ENCODE measurements around the gene PDE4D. TPM values are rescaled to one million over a fixed set of nuclear protein-coding genes. Genes with fewer than 3 reads are reported as not detected.
A peak's percentile ranks its signal among the peaks of the same experiment; 100 is the strongest.

The PDE4D gene
- total RNA-seq, 1 experiment from 2014 or later = 3.3 TPM

DNA sequence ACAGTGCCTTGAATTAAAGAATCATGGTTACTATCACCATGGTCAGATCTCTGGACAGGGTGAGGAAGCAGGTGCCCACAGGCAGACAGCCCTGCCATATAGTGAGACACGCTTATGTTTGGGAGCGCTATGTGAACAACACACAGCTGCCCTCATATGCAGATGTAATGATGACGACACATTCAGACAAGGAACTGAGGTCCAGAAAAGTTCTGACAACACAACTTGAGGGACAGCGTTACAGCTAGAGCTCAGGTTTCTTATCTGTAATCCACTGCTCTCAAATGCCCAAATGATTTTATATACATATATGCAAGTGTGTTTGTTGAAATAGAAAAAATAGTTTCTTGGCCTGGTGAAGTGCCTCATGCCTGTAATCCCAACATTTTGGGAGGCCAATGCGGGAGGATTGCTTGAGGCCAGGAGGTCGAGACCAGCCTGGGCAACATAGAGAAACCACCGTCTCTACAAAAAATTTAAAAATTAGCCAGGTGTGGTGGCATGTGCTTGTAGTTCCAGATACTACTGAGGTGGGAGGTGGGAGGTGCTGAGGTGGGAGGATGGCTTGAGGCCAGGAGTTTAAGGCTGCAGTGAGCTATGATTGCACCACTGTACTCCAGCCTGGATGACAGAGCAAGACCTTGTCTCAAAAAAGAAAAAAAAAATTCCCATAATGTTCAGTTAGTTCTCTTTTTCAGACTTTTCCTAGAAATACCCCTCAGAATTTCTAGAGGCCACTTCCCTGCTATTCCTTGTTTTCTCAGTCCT is 887.4 kb downstream of the PDE4D start:
- Mint-ChIP-seq H3K36me3 (peaks cover under 1% of the 10 kb centered on the region; the same call in 1 of the 2 replicates), H3K9me3 (peaks cover 3% of the 10 kb centered on the region), H3K4me1 (peaks cover 39% of the 10 kb centered on the region), H3K27me3 (ENCODE audit: low read depth) (peaks cover 5% of the 10 kb centered on the region), H3K27ac (no peak overlapping the region), H3K4me3 (no peak overlapping the region)
- ChIA-PET POLR2A (no interaction called here), CTCF (interaction anchor here (1.0 to 4.0 kb wide), 3 partner anchors 112 to 120 kb away, joined by 4 to 26 read pairs (median 5); no protein-coding TSS in a partner anchor)
- no peak for DNase-seq (ENCODE audit: low spot score)
- TF ChIP-seq, protein P1, sequence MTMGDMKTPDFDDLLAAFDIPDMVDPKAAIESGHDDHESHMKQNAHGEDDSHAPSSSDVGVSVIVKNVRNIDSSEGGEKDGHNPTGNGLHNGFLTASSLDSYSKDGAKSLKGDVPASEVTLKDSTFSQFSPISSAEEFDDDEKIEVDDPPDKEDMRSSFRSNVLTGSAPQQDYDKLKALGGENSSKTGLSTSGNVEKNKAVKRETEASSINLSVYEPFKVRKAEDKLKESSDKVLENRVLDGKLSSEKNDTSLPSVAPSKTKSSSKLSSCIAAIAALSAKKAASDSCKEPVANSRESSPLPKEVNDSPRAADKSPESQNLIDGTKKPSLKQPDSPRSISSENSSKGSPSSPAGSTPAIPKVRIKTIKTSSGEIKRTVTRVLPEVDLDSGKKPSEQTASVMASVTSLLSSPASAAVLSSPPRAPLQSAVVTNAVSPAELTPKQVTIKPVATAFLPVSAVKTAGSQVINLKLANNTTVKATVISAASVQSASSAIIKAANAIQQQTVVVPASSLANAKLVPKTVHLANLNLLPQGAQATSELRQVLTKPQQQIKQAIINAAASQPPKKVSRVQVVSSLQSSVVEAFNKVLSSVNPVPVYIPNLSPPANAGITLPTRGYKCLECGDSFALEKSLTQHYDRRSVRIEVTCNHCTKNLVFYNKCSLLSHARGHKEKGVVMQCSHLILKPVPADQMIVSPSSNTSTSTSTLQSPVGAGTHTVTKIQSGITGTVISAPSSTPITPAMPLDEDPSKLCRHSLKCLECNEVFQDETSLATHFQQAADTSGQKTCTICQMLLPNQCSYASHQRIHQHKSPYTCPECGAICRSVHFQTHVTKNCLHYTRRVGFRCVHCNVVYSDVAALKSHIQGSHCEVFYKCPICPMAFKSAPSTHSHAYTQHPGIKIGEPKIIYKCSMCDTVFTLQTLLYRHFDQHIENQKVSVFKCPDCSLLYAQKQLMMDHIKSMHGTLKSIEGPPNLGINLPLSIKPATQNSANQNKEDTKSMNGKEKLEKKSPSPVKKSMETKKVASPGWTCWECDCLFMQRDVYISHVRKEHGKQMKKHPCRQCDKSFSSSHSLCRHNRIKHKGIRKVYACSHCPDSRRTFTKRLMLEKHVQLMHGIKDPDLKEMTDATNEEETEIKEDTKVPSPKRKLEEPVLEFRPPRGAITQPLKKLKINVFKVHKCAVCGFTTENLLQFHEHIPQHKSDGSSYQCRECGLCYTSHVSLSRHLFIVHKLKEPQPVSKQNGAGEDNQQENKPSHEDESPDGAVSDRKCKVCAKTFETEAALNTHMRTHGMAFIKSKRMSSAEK (CRISPR knock-in tag; IDR thresholded peaks at IDR 0.05; ENCODE audit: borderline replicate concordance) = no peak
- TF ChIP-seq TEAD1 (CRISPR knock-in tag; IDR thresholded peaks at IDR 0.05) (no peak), GRHL2 (CRISPR knock-in tag; IDR thresholded peaks at IDR 0.05; ENCODE audit: insufficient replicate concordance, severe bottlenecking) (no peak), JUN (CRISPR knock-in tag; IDR thresholded peaks at IDR 0.05) (no peak), NR2C2 (CRISPR knock-in tag; IDR thresholded peaks at IDR 0.05) (no peak), ZNF219 (CRISPR knock-in tag; IDR thresholded peaks at IDR 0.05; ENCODE audit: borderline replicate concordance) (no peak)
- TF ChIP-seq, protein P2, sequence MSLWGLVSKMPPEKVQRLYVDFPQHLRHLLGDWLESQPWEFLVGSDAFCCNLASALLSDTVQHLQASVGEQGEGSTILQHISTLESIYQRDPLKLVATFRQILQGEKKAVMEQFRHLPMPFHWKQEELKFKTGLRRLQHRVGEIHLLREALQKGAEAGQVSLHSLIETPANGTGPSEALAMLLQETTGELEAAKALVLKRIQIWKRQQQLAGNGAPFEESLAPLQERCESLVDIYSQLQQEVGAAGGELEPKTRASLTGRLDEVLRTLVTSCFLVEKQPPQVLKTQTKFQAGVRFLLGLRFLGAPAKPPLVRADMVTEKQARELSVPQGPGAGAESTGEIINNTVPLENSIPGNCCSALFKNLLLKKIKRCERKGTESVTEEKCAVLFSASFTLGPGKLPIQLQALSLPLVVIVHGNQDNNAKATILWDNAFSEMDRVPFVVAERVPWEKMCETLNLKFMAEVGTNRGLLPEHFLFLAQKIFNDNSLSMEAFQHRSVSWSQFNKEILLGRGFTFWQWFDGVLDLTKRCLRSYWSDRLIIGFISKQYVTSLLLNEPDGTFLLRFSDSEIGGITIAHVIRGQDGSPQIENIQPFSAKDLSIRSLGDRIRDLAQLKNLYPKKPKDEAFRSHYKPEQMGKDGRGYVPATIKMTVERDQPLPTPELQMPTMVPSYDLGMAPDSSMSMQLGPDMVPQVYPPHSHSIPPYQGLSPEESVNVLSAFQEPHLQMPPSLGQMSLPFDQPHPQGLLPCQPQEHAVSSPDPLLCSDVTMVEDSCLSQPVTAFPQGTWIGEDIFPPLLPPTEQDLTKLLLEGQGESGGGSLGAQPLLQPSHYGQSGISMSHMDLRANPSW (CRISPR knock-in tag; conservative IDR thresholded peaks at IDR 0.05; ENCODE audit: low read depth) = no peak
- no peak for ATAC-seq

DNA sequence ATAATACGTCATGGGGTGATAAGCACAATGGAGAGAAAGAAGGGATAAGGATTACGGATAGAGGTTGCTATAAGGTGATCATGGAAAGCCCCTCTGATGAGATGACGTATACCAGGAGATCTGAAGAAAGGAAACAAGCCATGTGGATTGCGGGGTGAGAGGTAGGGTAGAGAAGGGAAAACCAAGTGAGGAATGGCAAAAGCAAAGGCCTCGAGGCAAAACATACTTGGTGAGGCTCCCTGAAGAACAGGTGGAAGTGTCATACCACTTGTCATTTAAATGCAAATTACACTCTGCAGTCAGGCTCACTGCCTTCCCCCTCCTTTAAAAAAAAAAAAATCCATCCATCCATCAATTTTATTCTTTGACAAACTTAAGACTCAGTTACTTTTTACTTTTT is 889.9 kb downstream of the PDE4D start:
- Mint-ChIP-seq H3K4me1 (peaks cover 61% of the 10 kb centered on the region), H3K36me3 (peaks cover 3% of the 10 kb centered on the region), H3K4me3 (no peak overlapping the region), H3K27me3 (ENCODE audit: low read depth) (no peaks in the 10 kb centered on the region), H3K9me3 (peaks cover 8% of the 10 kb centered on the region), H3K27ac (no peak overlapping the region; the same call in 1 of the 2 replicates)
- TF ChIP-seq NFATC4 (CRISPR knock-in tag; IDR thresholded peaks at IDR 0.05) (no peak), ZNF219 (CRISPR knock-in tag; IDR thresholded peaks at IDR 0.05; ENCODE audit: borderline replicate concordance) (no peak), FOXJ3 (CRISPR knock-in tag; IDR thresholded peaks at IDR 0.05; ENCODE audit: borderline replicate concordance) (no peak), JUN (CRISPR knock-in tag; IDR thresholded peaks at IDR 0.05) (no peak), ZNF263 (CRISPR knock-in tag; IDR thresholded peaks at IDR 0.05; ENCODE audit: low read depth) (no peak), FOXP1 (CRISPR knock-in tag; IDR thresholded peaks at IDR 0.05; ENCODE audit: borderline replicate concordance) (no peak), GABPB1 (CRISPR knock-in tag; IDR thresholded peaks at IDR 0.05) (no peak), ZNF416 (CRISPR knock-in tag; IDR thresholded peaks at IDR 0.05) (no peak), CREB1 (CRISPR knock-in tag; IDR thresholded peaks at IDR 0.05) (no peak), OVOL2 (CRISPR knock-in tag; IDR thresholded peaks at IDR 0.05; ENCODE audit: borderline replicate concordance) (no peak)
- TF ChIP-seq, protein P3, sequence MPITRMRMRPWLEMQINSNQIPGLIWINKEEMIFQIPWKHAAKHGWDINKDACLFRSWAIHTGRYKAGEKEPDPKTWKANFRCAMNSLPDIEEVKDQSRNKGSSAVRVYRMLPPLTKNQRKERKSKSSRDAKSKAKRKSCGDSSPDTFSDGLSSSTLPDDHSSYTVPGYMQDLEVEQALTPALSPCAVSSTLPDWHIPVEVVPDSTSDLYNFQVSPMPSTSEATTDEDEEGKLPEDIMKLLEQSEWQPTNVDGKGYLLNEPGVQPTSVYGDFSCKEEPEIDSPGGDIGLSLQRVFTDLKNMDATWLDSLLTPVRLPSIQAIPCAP (CRISPR knock-in tag; IDR thresholded peaks at IDR 0.05) = no peak
- TF ChIP-seq, protein P1 (CRISPR knock-in tag; IDR thresholded peaks at IDR 0.05; ENCODE audit: borderline replicate concordance) = no peak
- DNase-seq (ENCODE audit: low spot score) = no peak
- CTCF ChIA-PET = interaction anchor here (1.3 to 3.8 kb wide), 3 partner anchors 108 to 117 kb away, joined by 6 to 33 read pairs (median 16); no protein-coding TSS in a partner anchor
- peak; percentile 72 for ATAC-seq
- POLR2A ChIA-PET = no interaction called here
